HG03159 (cell line): ENCODE data around the gene TTC7B.

ENCODE experiments used
- ATAC-seq: cut with Tn5 transposase; IDR thresholded peaks from one replicate; pipeline ENCODE4 v1.9.1; 2021; ENCODE audit warnings: mild to moderate bottlenecking, moderate library complexity; ENCODE audit not compliant: unreplicated experiment

The TTC7B gene

GRCh38 chr14:90567991-90568390 lies 248.2 kb downstream of the TTC7B start:
- ATAC-seq: no peak

- ATAC-seq: no peak
These were observed 249.0 kb downstream of the TTC7B start for GRCh38 chr14:90567191-90567590.

GRCh38 chr14:90566481-90566880 lies 249.7 kb downstream of the TTC7B start:
- ATAC-seq: no peak

- no peak for ATAC-seq
These were observed 251.7 kb downstream of the TTC7B start for GRCh38 chr14:90564496-90564895.

GRCh38 chr14:90562652-90563051 lies 253.6 kb downstream of the TTC7B start:
- ATAC-seq: no peak

GRCh38 chr14:90561920-90562319 lies 254.3 kb downstream of the TTC7B start:
- no peak for ATAC-seq

GRCh38 chr14:90560991-90561390 lies 255.2 kb downstream of the TTC7B start:
- ATAC-seq: no peak

- ATAC-seq: no peak
These were observed 255.7 kb downstream of the TTC7B start for GRCh38 chr14:90560558-90560957.

- no peak for ATAC-seq
These were observed 256.3 kb downstream of the TTC7B start for GRCh38 chr14:90559811-90560492.

- no peak for ATAC-seq
These were observed 257.1 kb downstream of the TTC7B start for GRCh38 chr14:90558983-90559590.

- ATAC-seq: no peak
These were observed 257.9 kb downstream of the TTC7B start for GRCh38 chr14:90558041-90558982.

GRCh38 chr14:90557516-90557915 lies 258.7 kb downstream of the TTC7B start:
- no peak for ATAC-seq

- no peak for ATAC-seq
These were observed 259.4 kb downstream of the TTC7B start for GRCh38 chr14:90556666-90557450.

GRCh38 chr14:90556012-90556477 lies 260.2 kb downstream of the TTC7B start:
- no peak for ATAC-seq

- no peak for ATAC-seq
These were observed 260.9 kb downstream of the TTC7B start for GRCh38 chr14:90555126-90556011.

- no peak for ATAC-seq
These were observed 261.9 kb downstream of the TTC7B start for GRCh38 chr14:90554341-90554740.

- no peak for ATAC-seq
These were observed 262.3 kb downstream of the TTC7B start for GRCh38 chr14:90553921-90554336.

- ATAC-seq: no peak
These were observed 262.8 kb downstream of the TTC7B start for GRCh38 chr14:90553298-90553920.
